HepG2 (cell line): ENCODE data around the gene DNM1L. TPM values are rescaled to one million over a fixed set of nuclear protein-coding genes. Genes with fewer than 3 reads are reported as not detected.

Experiments used
- ATAC-seq: fragments of 200-7000 bp; cut with Tn5 transposase; 3 replicates; pipeline ENCODE4 v1.9.1; 2020; ENCODE audit warnings: mild to moderate bottlenecking, moderate library complexity
- BruUV-seq: library from RNA; stranded (reverse); fragments of 400-500 nt; replicated peaks from 2 replicates; lab custom pipeline; 2021; lab: Mats Ljungman, UMichigan
- CTCF ChIA-PET: fragments of 300-600 bp; formaldehyde crosslinking; extraction: SDS; loops from one replicate; lab custom pipeline; 2021; ENCODE audit warnings: low total read pairs, inconsistent platforms, low intra/inter-chr PET ratio; lab: Yijun Ruan, JAX
- POLR2A ChIA-PET: fragments of 350-600 bp; sonication (Branson Sonifier 250); formaldehyde crosslinking; loops from one replicate; lab custom pipeline; 2020; ENCODE audit warnings: antibody characterized with exemption, inconsistent platforms; lab: Yijun Ruan, JAX
- DNase-seq: peaks from one replicate; pipeline ENCODE4 v3.0.0-alpha.2; 2015; ENCODE audit warnings: low spot score
- FAIRE-seq: peaks from 3 replicates; lab custom pipeline; 2011; peaks lifted over from hg19 to GRCh38; lab: Jason Lieb, UNC
- H2AFZ ChIP-seq: one replicate; pipeline ENCODE4 v1.6.1; 2011; ENCODE audit warnings: low read length, inconsistent platforms
- H3K27ac ChIP-seq: fragments of 300-600 bp; 3 replicates; pipeline ENCODE4 v1.8.0; 2011; ENCODE audit warnings: mixed run types, mild to moderate bottlenecking, mixed read lengths, low read length, inconsistent platforms; ENCODE audit not compliant: insufficient read depth; ENCODE audit errors: extremely low read length
- H3K27me3 ChIP-seq, 2 experiments: fragments of 200-600 bp in 1 of 2; 2 replicates in 1 of 2; 3 replicates in 1 of 2; pipeline versions ENCODE4 v1.6.0 to v1.8.0; 2011; ENCODE audit warnings: low read length in 2 of 2, mild to moderate bottlenecking in 2 of 2, moderate library complexity in 2 of 2, inconsistent platforms in 1 of 2; ENCODE audit not compliant: insufficient read depth in 2 of 2, control insufficient read depth in 1 of 2
- H3K36me3 ChIP-seq, 2 experiments: fragments of 200-600 bp in 1 of 2; replicated peaks in 1 of 2; 2 replicates in 1 of 2; 3 replicates in 1 of 2; pipeline versions ENCODE4 v1.5.1 to v1.8.0; 2011; ENCODE audit warnings: low read length in 2 of 2, inconsistent platforms in 1 of 2; ENCODE audit not compliant: insufficient read depth in 2 of 2, control insufficient read depth in 1 of 2
- H3K4me1 ChIP-seq: 2 replicates; pipeline ENCODE4 v1.5.1; 2012; ENCODE audit warnings: low read length, inconsistent platforms; ENCODE audit not compliant: insufficient read depth
- H3K4me2 ChIP-seq: 2 replicates; pipeline ENCODE4 v1.6.0; 2011; ENCODE audit warnings: low read depth, low read length, inconsistent platforms
- H3K4me3 ChIP-seq, 3 experiments: fragments of 200-600 bp in 1 of 3; sonication (generic), shearing (Covaris generic) in 1 of 3; replicated peaks in 1 of 3; 2 replicates each; pipeline ENCODE4 v1.5.1; 2011 to 2016; ENCODE audit warnings: low read length in 3 of 3, inconsistent platforms in 2 of 3, low read depth in 2 of 3, mild to moderate bottlenecking in 2 of 3, control low read depth in 1 of 3, mixed read lengths in 1 of 3; ENCODE audit not compliant: insufficient read depth in 1 of 3
- H3K79me2 ChIP-seq: one replicate; pipeline ENCODE4 v1.6.1; 2011; ENCODE audit warnings: low read length, inconsistent platforms; ENCODE audit not compliant: insufficient read depth
- H3K9ac ChIP-seq: 2 replicates; pipeline ENCODE4 v1.6.0; 2011; ENCODE audit warnings: mild to moderate bottlenecking, low read depth, low read length, inconsistent platforms; ENCODE audit not compliant: insufficient read depth
- H3K9me3 ChIP-seq: 2 replicates; pipeline ENCODE4 v1.5.1; 2012; ENCODE audit warnings: mild to moderate bottlenecking, low read length
- H4K20me1 ChIP-seq: 2 replicates; pipeline ENCODE4 v1.6.0; 2011; ENCODE audit warnings: inconsistent platforms, mild to moderate bottlenecking, low read length, moderate library complexity; ENCODE audit not compliant: insufficient read depth
- BRCA1 ChIP-seq: sonication (generic); formaldehyde crosslinking; IDR thresholded peaks from 2 replicates; pipeline ENCODE4 v1.4.0; 2020; ENCODE audit warnings: missing genetic modification reagents
- CHD4 ChIP-seq: fragments of 200-600 bp; sonication (generic); IDR thresholded peaks from 2 replicates; pipeline ENCODE4 v1.7.0; 2017; ENCODE audit warnings: mild to moderate bottlenecking, low read length, borderline replicate concordance
- GPBP1L1 ChIP-seq: sonication (generic); formaldehyde crosslinking; IDR thresholded peaks from 2 replicates; pipeline ENCODE4 v1.5.0; 2020; ENCODE audit warnings: mild to moderate bottlenecking, missing genetic modification reagents
- IRX3 ChIP-seq: sonication (generic); formaldehyde crosslinking; IDR thresholded peaks from 2 replicates; pipeline ENCODE4 v1.8.1; 2023; ENCODE audit warnings: mild to moderate bottlenecking, low read depth, missing genetic modification reagents, borderline replicate concordance
- JDP2 ChIP-seq: sonication (generic); formaldehyde crosslinking; IDR thresholded peaks from 2 replicates; pipeline ENCODE4 v1.8.1; 2022; ENCODE audit warnings: missing genetic modification reagents, borderline replicate concordance
- KLF15 ChIP-seq: sonication (generic); formaldehyde crosslinking; IDR thresholded peaks from 2 replicates; pipeline ENCODE4 v1.8.1; 2023; ENCODE audit warnings: borderline replicate concordance, mild to moderate bottlenecking, inconsistent platforms, missing genetic modification reagents, mixed read lengths
- MTA3 ChIP-seq: sonication (generic); formaldehyde crosslinking; IDR thresholded peaks from 2 replicates; pipeline ENCODE4 v1.4.0; 2020; ENCODE audit warnings: missing genetic modification reagents
- PTBP1 ChIP-seq: fragments of 200-400 bp; formaldehyde crosslinking; IDR thresholded peaks from 2 replicates; pipeline ENCODE4 v1.6.1; 2018; ENCODE audit warnings: low read length, low read depth; ENCODE audit not compliant: poor library complexity, severe bottlenecking
- SMYD3 ChIP-seq: sonication (generic); formaldehyde crosslinking; IDR thresholded peaks from 2 replicates; pipeline ENCODE4 v1.8.1; 2023; ENCODE audit warnings: mild to moderate bottlenecking, missing genetic modification reagents
- SNAI1 ChIP-seq: sonication (generic); formaldehyde crosslinking; IDR thresholded peaks from 2 replicates; pipeline ENCODE4 v1.5.0; 2020; ENCODE audit warnings: mild to moderate bottlenecking, missing genetic modification reagents, borderline replicate concordance
- SP140L ChIP-seq: sonication (generic); formaldehyde crosslinking; IDR thresholded peaks from 2 replicates; pipeline ENCODE4 v1.4.0; 2020; ENCODE audit warnings: missing genetic modification reagents, borderline replicate concordance
- ZBTB7A ChIP-seq: sonication (generic); formaldehyde crosslinking; IDR thresholded peaks from 2 replicates; pipeline ENCODE4 v1.8.0; 2022; ENCODE audit warnings: mild to moderate bottlenecking, missing genetic modification reagents
- ZMAT3 ChIP-seq: sonication (generic); formaldehyde crosslinking; conservative IDR thresholded peaks from 2 replicates; pipeline ENCODE4 v1.7.0; 2021; ENCODE audit warnings: missing genetic modification reagents
- ZNF260 ChIP-seq: sonication (generic); formaldehyde crosslinking; IDR thresholded peaks from 2 replicates; pipeline ENCODE4 v1.4.0; 2020; ENCODE audit warnings: missing genetic modification reagents, low read depth, mild to moderate bottlenecking, borderline replicate concordance
- ZNF34 ChIP-seq: sonication (generic); formaldehyde crosslinking; IDR thresholded peaks from 2 replicates; pipeline ENCODE4 v1.4.0; 2020; ENCODE audit warnings: mild to moderate bottlenecking, missing genetic modification reagents, borderline replicate concordance
- ZNF550 ChIP-seq: sonication (generic); formaldehyde crosslinking; IDR thresholded peaks from 2 replicates; pipeline ENCODE4 v1.4.0; 2020; ENCODE audit warnings: mild to moderate bottlenecking, missing genetic modification reagents, borderline replicate concordance
- ZNF781 ChIP-seq: sonication (generic); formaldehyde crosslinking; IDR thresholded peaks from 2 replicates; pipeline ENCODE4 v1.5.1; 2020; ENCODE audit warnings: borderline replicate concordance, mild to moderate bottlenecking, missing genetic modification reagents; ENCODE audit errors: not compliant biosample characterization
- WGBS: methylation state at CpG from one replicate; pipeline ENCODE4 v1.1.6; 2017; ENCODE audit warnings: low lambda C conversion rate; 5-methylcytosine and 5-hydroxymethylcytosine counted together
- in situ Hi-C: cut with HindIII; loops from 2 replicates; pipeline ENCODE4 v1.10.0; 2017; ENCODE audit warnings: low pct_unique_long_range_greater_than_20kb; ENCODE audit not compliant: extremely low pct_ligation_motif_present
- intact Hi-C: fragments of 100-400 bp; cut with micrococcal nuclease; formaldehyde crosslinking; loops from one replicate; pipeline ENCODE4 v1.10.0; 2022; ENCODE audit not compliant: unreplicated experiment
- polyA plus RNA-seq, 8 experiments: library from polyadenylated mRNA; depleted of rRNA in 3 of 8; stranded (reverse) in 7 of 8; unstranded in 1 of 8; fragments of >200 nt; fragmentation: Illumina TruSeq in 4 of 8; extraction: Trizol in 4 of 8; gene quantifications; 2 replicates each; pipeline versions ENCODE4 v1.2.1 to v1.2.3, GENCODE V29; 2011 to 2016; ENCODE audit warnings: low read depth in 4 of 8, missing spikeins in 1 of 8, mixed read lengths in 1 of 8; ENCODE audit not compliant: insufficient read depth in 1 of 8
- total RNA-seq, 5 experiments: library from RNA; depleted of rRNA; stranded (reverse); fragments of >200 nt; fragmentation: Illumina TruSeq; extraction: Trizol; gene quantifications; 2 replicates each; pipeline ENCODE4 v1.2.3, GENCODE V29; 2016; ENCODE audit warnings: low read depth in 1 of 5
- TF ChIP-seq, protein P1 (sequence below): IDR thresholded peaks from 2 replicates; pipeline ENCODE4 v1.6.1; 2012; ENCODE audit warnings: low read depth, low read length, improper control_type of control experiment

DNM1L gene
- total and polyA plus RNA-seq, 2 of the 13 experiments (the other 11 are each of a cell fraction or from before 2014, with no cell fraction given) = 35.9 to 65.8 TPM

- Histone ChIP-seq H3K36me3 (peaks cover 4 to 39% of the 10 kb centered on the region in 2 experiments), H3K79me2 (no peaks in the 10 kb centered on the region), H3K4me3 (no peak overlapping the region), H3K9me3 (no peaks in the 10 kb centered on the region), H4K20me1 (no peaks in the 10 kb centered on the region; the same call in 1 of the 2 replicates), H3K27ac (no peak overlapping the region), H3K9ac (no peak overlapping the region), H3K4me2 (no peak overlapping the region), H3K4me1 (no peaks in the 10 kb centered on the region), H2AFZ (no peak overlapping the region), H3K27me3 (no peaks in the 10 kb centered on the region)
- ChIA-PET POLR2A (no interaction called here), CTCF (no interaction called here)
- ATAC-seq (no peak), FAIRE-seq (no peak), DNase-seq (no peak)
- 100% methylated on average over 2 of the region's 2 CpGs for WGBS
- in situ Hi-C loops = no loop called here
- intact Hi-C loops = no loop called here
- TSS peak; percentile 25 for BruUV-seq
- no peak for TF ChIP-seq PTBP1
- TF ChIP-seq ZNF781 = no peak
- TF ChIP-seq SP140L (CRISPR knock-in tag) = no peak
- no peak for TF ChIP-seq ZBTB7A (CRISPR knock-in tag)
These were observed 47.2 kb downstream of the DNM1L start for GRCh38 chr12:32726286-32726685.

- Histone ChIP-seq H4K20me1 (no peaks in the 10 kb centered on the region; the same call in 1 of the 2 replicates), H3K4me2 (no peak overlapping the region), H3K4me3 (no peak overlapping the region), H3K4me1 (no peaks in the 10 kb centered on the region), H3K27me3 (no peaks in the 10 kb centered on the region), H3K36me3 (peaks cover 3 to 38% of the 10 kb centered on the region in 2 experiments; a peak in 4 of 5 replicates), H3K79me2 (no peaks in the 10 kb centered on the region), H3K9ac (no peak overlapping the region), H2AFZ (no peak overlapping the region), H3K9me3 (no peaks in the 10 kb centered on the region), H3K27ac (no peak overlapping the region)
- no TSS peak for BruUV-seq
- in situ Hi-C loops (no loop called here), intact Hi-C loops (no loop called here)
- FAIRE-seq (no peak), ATAC-seq (0 out of 3 replicates have a peak, but pooled peaks have one; percentile 31), DNase-seq (no peak)
- ChIA-PET POLR2A (no interaction called here), CTCF (no interaction called here)
- 96% methylated on average over 3 of the region's 3 CpGs for WGBS
- TF ChIP-seq KLF15 (no peak), IRX3 (no peak), CHD4 (no peak), ZMAT3 (CRISPR knock-in tag) (no peak), ZNF34 (CRISPR knock-in tag) (no peak), BRCA1 (CRISPR knock-in tag) (no peak), MTA3 (no peak), GPBP1L1 (CRISPR knock-in tag) (no peak), SNAI1 (CRISPR knock-in tag) (no peak), SMYD3 (CRISPR knock-in tag) (no peak), ZNF260 (CRISPR knock-in tag) (no peak), ZNF550 (CRISPR knock-in tag) (no peak), JDP2 (no peak)
- TF ChIP-seq, protein P1, sequence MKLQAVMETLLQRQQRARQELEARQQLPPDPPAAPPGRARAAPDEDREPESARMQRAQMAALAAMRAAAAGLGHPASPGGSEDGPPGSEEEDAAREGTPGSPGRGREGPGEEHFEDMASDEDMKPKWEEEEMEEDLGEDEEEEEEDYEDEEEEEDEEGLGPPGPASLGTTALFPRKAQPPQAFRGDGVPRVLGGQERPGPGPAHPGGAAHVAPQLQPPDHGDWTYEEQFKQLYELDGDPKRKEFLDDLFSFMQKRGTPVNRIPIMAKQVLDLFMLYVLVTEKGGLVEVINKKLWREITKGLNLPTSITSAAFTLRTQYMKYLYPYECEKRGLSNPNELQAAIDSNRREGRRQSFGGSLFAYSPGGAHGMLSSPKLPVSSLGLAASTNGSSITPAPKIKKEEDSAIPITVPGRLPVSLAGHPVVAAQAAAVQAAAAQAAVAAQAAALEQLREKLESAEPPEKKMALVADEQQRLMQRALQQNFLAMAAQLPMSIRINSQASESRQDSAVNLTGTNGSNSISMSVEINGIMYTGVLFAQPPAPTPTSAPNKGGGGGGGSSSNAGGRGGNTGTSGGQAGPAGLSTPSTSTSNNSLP = no peak
These were observed 48.1 kb downstream of the DNM1L start for GRCh38 chr12:32727237-32727636.
